Activated CD8-positive, alpha-beta memory T cell treated with anti-CD3 and anti-CD28 coated beads for 48 hours (primary cell): ENCODE results near the gene FUNDC2.
A peak's percentile ranks its signal among the peaks of the same experiment; 100 is the strongest.
"Not testable (repeated sequence)": the region's sequence is repeated elsewhere in the genome, so short reads cannot be mapped to it uniquely, and the experiment has no call there.

Source experiments
- DNase-seq, 3 experiments: peaks; one replicate each; pipeline ENCODE4 v3.0.0-alpha.2; 2020; ENCODE audit warnings: low read depth in 2 of 3, low spot score in 2 of 3

Gene FUNDC2

GRCh38 chrX:155026727-155027508 is at the start of gene FUNDC2:
Gene FUNDC2 (plus strand): TSS chrX:155026844. CDS start chrX:155026939, 95 bp downstream.
- peak; percentile 52 to 84 (median 73) for DNase-seq

DNA sequence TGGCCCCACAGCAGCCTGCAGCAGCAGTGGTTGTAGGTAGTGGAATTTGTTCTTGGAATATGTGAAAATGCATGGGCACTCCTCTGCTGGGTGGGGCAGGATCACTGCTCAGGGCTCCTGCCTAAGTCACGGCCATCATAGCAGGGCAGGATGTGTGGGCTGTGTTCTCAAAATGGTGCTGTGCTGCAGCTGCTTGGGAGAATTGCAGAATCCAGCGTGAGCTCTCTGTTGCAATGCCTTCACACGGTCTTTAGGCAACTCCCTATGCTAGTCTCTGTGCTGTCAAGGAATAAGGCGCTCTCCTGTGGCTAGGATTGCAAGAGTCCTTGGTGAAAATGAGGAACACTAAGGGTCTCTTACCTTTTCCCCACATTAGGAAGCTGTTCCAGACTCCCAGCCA is 47.0 kb upstream of the FUNDC2 start:
- DNase-seq = no peak

- peak; percentile 30 to 51 (median 44) for DNase-seq
These were observed 46.1 kb upstream of the FUNDC2 start for GRCh38 chrX:154980330-154981115.

GRCh38 chrX:154981116-154981411 is 45.6 kb upstream of the FUNDC2 start:
- no peak for DNase-seq

GRCh38 chrX:154986826-154987575 is 39.6 kb upstream of the FUNDC2 start:
- DNase-seq = no peak

DNA sequence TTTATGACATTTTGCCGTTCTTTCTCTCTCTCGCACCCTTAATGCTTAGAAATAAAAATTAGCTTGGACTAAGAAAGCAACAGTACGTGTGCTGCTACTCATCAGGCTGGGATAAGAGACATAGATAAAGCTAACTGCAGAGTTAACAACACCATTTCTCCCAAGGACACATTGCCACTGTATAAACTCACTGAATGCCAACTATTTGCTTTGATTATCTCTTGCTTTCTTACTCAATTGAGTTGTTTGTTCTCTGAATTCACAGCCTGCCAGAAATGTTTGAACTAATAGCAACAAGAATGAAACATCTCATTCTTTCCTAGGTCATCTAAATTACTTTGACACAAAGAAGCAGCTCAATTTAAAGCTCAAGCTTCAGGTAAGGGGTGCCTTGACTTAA is 38.7 kb upstream of the FUNDC2 start:
- DNase-seq = no peak

DNA sequence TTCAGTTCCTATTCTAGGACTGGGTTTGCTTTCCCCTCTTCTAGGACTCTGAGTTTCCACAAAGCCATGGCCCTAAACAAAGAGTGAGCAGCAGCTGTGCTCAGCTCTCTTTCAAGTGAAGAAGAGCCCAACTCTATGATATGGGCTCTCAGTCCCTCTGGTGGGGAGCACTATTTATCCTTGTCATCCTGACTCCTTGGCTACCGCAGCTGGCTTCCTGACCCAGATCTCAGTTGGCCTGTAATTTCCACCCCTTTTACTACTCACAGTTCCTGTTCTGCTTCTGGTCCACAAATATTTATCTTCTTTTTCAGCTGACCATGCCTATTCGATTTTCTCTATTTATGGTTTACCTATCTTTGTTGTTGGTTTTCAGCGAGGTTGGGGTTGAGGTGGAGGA is 37.9 kb upstream of the FUNDC2 start:
- DNase-seq = no peak

DNA sequence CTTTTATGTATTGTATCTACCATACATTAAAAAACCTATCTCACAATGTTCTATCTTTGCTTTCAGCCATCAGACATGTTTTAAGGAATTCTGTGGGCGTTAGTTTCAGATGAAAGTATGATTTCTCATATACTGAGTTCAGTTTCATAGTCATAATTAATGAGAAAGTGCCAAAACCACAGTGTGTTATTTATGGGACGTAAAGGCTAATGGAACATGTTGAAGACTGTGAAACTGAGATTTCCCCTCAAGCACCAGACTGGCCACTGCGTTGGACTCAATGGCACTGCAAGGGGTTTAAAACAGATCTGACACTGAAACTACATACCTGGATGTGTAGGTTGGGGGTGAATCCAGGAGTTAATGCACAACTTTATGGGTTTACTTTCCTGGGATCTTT is 36.1 kb upstream of the FUNDC2 start:
- DNase-seq = no peak

GRCh38 chrX:154991039-154991438 is 35.6 kb upstream of the FUNDC2 start:
- DNase-seq = no peak

DNA sequence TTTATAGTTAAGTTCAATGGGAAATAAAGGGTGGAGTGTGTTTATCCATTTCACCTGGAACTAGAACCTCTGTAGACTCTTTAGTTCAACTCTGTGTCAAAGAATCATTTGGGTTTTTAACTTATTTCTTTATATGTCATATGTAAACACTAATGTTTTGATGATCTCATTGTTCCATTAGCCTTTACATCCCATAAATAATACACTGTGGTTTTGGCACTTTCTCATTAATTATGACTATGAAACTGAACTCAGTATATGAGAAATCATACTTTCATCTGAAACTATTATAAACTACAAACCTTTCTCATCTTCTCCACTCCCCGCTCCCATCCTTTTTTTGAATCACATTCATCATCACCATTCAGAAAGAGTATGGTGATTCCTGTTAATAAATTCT is 35.2 kb upstream of the FUNDC2 start:
- DNase-seq = no peak

GRCh38 chrX:154998204-154998880 is 28.3 kb upstream of the FUNDC2 start:
- no peak for DNase-seq

GRCh38 chrX:155000841-155001240 is 25.8 kb upstream of the FUNDC2 start:
- no peak for DNase-seq

DNA sequence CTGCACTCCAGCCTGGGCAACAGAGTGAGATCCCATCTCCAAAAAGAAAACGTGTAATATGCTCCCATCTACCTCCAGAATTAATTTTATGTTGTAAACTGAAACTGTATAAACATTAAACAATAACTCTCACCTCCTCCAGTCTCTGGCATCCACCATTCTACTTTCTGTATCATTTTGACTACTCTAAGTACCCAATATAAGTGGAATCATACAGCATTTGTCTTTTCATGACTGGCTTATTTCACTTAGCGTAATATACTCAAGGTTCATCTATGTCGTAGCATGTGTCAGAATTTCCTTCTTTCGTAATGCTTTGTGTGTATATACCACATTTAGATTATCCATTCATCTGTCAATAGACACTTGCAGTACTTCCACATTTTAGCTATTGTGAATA is 24.8 kb upstream of the FUNDC2 start:
- DNase-seq = no peak

DNA sequence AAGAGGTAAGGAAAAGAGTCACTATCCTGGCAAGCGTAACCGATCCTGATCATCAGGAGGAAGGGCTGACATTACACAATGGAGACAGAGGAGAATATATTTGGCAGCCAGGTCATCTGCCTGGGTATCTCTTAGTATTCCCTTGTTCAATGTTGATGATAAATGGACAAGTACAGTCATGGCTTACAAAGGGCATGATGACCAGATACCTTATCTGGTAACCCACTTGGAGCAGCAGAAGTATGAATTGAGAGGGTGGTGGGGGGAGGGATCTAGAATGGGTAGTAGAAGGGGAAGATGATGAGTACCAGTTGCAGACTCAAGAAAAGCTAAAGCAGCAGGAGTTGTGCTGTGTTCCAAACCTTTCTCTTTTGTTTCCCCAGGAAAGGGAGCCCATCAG is 21.5 kb upstream of the FUNDC2 start:
- DNase-seq = no peak

DNA sequence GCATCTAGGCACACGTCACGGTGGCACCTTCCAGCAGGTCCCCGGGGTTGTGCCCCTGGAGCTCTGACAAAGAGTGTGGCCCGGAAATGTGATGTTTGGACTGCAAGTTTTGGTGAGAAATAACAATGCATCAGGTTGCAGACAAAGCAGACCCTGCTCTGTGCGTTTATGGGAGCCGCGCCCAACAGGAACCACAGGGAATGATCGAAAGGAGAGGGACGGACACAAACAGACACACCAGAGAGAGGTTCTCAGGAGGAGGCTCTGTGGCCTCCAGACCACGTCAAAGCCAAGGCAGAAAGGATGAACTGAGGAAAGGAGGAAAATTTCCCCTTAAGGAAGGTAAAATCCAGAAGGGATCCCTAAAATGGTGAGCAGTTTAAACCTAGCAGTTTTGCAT is 20.3 kb upstream of the FUNDC2 start:
- DNase-seq = not testable (repeated sequence)

- DNase-seq = not testable (repeated sequence)
These were observed 19.6 kb upstream of the FUNDC2 start for GRCh38 chrX:155006913-155007671.

- DNase-seq = not testable (repeated sequence)
These were observed 18.1 kb upstream of the FUNDC2 start for GRCh38 chrX:155008578-155008977.

DNA sequence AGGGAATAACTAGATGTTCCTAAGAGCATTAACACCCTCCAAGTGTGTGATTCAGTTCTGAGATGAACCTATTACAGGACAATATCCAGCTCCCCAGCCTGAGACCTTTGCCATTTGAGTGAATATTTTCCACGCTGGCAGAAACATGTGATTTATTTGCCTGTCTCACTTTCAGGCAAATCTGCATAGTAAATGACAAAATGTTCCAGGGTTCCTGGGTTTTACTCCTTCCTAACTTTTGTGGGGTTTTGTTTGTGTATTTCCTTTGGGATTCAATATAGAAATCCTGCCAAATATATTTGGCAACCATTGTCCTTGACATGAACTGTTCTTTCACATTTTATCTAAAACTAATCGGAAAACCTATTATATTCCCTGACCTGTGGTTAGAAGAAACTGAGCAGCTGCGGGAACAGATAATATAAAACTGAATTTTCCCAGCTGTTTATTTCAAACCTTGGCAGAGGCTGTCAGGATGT is 16.6 kb upstream of the FUNDC2 start:
- no peak for DNase-seq

DNA sequence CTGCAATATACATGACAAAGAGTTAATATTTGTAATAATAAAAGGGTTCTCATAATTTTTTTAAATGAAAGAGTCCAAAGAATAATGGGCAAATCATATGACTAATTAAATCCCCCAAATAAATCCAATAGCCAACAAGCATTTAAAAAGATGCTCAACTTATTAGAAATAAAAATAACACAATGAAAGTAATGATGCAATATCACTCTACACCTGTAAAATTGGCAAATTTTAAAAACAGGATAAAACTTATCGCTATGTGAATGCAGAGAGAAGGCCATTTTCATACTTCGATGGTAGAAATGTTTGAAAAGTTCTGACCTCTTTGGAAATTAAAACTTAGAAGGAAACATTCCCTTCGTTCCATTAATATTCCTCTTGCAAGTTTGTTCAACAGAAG is 6.1 kb upstream of the FUNDC2 start:
- DNase-seq = no peak

DNA sequence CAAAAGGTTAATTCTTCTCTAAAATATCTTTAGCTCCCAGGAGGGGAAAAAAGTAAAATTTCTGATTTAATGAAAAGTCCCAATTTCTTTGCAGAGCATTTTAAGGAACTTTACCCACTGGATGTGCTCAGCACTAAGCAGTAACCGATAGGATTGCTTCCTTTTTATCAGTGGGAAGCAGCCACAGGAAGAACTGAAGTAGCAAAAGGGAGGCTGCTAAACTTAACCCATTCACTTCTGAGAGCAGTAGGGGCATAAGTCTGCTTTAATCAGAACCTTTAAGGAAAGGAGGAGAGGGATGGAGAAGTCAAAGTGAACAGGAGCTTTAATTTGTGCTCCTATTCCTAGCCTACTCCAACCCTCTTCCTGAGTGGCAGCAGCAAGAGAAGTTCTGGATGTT is 4.1 kb upstream of the FUNDC2 start, which contains the start of gene F8:
Gene F8, minus strand, starts transcription at position 139 of the 400 bp plus-strand sequence. CDS start 171 bp downstream, outside the sequence.
- DNase-seq = no peak
